Femur (tissue), 1 donor: ENCODE data around the gene CCL22.
"Not testable (repeated sequence)": the region's sequence is repeated elsewhere in the genome, so short reads cannot be mapped to it uniquely, and the experiment has no call there.

Experiments used
- DNase-seq: peaks from one replicate; pipeline ENCODE4 v3.0.0-alpha.2; 2017

CCL22 gene

GRCh38 chr16:57358527-57359095 lies at the start of gene CCL22:
TSS of gene CCL22 (plus strand) at chr16:57358783. CDS start at chr16:57358817, 34 bp downstream.
- DNase-seq = no peak

DNA sequence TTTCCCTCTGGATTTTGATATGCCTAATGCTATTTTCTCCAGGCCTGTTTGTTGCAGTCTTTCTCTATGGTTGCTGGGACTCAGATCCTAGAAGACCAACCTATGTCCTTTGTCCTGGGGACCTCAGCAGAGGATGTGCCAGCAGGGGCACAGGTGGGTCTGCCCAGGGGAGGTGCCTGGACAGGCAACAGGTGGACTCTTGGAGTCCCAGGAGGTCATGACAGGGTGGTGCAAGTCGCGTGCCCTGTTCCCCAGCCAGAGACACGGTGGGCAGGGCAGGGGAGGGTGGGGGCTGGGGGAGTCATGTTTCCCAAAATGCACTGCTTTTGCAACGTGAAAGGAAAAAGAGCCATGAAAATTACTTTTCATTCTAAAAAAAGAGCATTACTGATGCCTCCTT lies 47.8 kb upstream of the CCL22 start:
- no peak for DNase-seq

DNA sequence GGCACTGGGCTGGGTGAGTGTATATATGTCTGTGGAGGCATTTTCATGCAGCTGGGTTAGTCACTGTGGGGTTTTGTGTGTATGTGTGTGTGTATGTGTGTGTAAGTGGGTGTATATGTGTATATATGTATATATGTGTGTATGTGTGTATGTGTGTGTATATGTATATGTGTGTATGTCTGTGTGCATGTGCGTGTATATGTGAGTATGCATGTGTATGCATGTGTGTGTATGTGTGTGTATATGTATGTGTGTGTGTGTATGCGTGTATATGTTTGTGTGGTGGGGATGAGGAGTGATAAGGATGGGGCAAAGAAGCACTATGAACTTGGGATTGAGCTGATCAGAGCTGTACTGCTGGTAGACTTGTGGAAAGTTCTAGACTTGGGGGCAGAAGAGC lies 45.1 kb upstream of the CCL22 start:
- DNase-seq = no peak

DNA sequence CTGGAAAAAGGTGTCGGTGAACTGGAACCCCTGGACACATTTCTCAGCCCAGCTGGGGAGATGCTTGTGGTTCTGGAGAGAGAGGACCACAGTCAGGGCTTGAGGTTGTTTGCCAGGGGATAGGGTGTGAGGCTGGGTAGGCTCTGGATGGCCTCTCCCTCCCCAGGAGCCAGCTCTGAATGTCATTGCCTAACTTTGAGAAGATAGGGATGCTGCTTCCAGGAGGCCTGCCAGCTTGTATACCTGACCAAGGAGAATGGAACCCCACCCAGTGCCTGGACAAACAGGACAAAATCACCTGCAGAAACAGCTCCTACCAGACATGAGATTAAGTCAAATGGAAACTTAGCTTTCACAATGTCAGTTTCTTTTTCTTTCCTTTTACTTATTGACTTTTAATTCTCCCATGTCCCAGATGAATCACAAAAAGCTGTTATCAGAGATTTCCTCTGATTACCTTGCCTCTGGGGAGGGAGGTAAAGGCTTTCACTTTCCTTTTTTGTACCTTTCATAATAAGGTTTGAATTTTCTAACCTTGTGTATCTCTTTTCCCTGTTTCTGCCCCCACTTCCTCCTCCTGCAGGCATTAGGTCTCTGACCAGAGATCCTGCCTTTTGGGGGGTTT lies 44.3 kb upstream of the CCL22 start:
- DNase-seq = no peak

GRCh38 chr16:57315416-57315815 lies 43.2 kb upstream of the CCL22 start:
- no peak for DNase-seq

DNA sequence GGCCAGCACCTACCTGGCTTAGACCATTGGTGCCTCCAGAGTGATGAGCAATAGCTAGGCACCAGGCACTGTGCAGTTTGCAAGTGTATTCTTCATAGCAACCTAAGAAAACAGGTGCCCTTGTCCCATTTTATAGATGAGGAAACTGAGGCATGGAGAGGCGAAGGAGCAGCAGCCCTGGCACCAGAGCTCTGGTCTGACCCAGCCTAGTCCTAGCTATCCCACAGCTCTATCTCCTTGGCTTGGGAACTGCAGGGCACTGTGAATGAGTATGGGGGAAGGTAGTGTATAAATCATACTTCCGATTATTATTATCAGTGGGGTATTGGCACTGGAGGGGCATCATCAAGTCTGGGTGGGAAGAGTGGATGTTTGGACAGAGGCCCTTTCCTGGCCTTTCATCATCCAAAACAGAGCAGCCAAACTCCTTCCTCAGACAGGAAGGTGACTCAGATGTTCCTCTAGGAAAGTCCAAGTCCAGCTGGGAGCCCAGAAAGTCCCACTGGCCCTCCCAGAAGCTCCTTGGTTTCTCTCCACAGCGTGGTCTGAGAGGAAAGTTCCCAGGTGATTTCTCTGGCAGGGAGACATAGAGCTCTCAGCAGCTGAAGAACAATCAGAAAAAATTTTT lies 42.1 kb upstream of the CCL22 start:
- DNase-seq = peak; percentile 59

DNA sequence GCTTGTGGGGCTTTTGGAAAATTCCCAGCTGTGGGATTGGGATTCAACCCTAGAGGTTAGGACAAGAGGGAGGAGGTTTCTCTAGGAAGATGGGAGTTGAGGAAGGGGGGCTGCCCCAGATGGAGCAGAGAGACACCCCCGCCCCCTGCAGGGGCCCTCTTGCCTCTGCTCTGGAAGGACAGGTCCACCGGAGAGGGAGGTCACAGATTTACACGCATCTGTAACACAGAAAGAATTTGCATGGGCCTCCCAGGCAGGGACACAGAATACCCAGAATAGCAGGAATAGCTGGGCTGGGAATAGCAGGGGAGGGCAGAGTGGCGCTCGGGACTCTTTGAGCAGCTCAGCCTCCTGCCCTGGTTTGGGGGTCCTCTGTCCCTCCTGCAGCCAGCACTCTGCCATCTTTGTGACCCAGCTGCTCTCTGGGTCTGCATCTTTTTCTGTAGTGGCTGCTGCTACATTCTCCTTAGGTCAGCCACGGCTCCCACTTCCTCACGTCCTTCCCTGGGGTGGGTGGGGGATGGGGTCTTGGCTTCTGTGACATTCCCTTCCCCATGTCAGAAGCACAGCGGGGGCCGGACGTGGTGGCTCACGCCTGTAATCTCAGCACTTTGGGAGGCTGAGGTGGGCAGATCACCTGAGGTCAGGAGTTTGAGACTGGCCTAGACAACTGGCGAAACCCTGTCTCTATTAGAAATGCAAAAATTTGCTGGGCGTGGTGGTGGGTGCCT lies 40.2 kb upstream of the CCL22 start:
- DNase-seq = no peak

- no peak for DNase-seq
Observed at GRCh38 chr16:57319646-57320045, 38.9 kb upstream of the CCL22 start.

- DNase-seq = no peak
Observed at GRCh38 chr16:57324749-57325148, 33.8 kb upstream of the CCL22 start.

DNA sequence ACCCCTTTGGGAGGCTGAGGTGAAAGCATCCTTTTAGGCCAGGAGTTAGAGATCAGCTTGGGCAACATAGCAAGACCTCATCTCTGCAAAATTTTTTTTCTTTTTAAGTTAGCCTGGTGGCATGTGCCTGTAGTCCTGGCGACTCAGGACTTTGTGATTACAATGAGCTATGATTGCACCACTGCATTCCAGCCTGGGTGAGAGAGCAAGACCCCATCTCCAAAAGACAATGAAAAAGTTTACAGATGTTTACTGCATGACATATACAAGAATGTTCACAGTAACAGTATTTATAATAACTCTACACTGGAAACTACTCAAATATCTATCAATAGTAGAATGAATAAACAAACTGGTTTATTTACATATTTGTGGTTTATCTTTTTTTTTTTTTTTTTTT lies 33.1 kb upstream of the CCL22 start:
- no peak for DNase-seq

DNA sequence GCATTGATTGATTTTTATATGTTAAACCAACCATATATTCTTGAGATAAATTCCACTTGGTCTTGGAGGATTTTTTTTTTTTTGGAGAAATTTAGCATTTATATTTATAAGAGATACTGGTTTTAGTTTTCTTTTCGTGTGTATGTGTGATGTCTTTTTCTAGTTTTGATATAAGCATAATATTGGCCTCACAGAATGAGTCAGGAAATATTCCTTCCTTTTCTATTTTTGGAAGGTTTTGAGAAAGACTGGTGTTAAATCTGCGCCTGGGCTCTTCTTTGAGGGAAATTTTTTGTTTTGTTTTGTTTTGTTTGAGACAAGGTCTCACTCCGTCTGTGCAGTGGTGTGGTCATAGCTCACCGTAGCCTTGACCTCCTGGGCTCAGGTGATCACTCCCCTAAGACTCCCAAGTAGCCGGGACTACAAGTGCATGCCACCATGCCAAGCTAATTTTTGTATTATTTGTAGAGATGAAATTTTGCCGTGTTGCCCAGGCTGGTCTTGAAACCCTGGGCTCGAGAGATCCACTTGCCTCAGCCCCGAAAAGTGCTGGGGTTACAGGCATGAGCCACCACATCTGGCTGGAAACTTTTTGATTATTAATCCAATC lies 28.8 kb upstream of the CCL22 start:
- DNase-seq = no peak

DNA sequence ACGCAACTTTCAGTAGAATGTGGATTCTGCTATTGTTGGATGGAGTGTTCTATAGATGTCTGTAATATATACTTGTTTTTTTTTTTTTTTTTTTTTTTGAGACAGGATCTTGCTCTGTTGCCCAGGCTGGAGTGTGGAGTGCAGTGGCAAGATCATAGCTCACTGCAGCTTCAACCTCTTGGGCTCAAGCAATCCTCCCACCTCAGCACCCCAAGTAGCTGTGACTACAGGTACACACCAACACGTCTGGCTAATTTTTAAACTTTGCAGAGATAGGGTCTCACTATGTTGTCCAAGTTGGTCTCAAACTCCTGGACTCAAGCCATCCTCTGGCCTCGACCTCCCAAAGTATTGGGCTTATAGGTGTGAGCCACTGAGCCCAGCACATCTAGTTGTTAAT lies 27.2 kb upstream of the CCL22 start:
- no peak for DNase-seq

DNA sequence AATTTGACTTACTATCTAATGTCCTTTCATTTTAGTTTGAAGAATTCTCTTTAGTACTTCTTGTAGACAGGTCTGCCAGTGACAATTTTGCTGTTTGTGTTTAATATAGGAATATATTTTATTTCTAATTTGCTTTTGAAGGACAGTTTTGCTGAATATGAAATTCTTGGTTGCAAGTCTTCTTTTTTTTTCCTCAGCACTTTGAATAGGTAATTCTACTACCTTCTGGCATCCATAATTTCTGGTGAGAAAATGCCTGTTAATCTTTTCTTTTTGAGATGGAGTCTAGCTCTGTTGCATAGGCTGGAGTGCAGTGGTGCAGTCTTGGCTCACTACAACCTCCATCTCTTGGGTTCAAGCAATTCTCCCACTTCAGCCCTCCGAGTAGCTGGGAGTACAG lies 25.2 kb upstream of the CCL22 start:
- no peak for DNase-seq

DNA sequence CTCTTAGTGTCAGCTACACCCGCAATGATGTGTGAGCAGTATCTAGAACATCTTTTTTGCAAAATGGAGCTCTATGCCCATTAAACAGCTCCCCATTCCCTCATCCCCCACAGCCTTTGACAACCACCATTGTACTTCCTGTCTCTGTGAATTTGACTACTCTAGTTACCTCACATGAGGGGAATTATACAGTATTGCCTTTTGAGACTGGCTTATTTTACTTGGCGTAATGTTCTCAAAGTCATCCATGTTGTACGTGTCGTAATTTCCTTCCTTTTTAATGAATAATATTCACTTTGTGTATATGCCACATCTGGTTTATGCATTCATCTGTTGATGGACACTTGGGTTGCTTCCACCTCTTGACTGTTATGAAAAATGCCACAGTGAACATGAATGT lies 23.2 kb upstream of the CCL22 start:
- DNase-seq = no peak

- DNase-seq = no peak
Observed at GRCh38 chr16:57341062-57341440, 17.5 kb upstream of the CCL22 start.

DNA sequence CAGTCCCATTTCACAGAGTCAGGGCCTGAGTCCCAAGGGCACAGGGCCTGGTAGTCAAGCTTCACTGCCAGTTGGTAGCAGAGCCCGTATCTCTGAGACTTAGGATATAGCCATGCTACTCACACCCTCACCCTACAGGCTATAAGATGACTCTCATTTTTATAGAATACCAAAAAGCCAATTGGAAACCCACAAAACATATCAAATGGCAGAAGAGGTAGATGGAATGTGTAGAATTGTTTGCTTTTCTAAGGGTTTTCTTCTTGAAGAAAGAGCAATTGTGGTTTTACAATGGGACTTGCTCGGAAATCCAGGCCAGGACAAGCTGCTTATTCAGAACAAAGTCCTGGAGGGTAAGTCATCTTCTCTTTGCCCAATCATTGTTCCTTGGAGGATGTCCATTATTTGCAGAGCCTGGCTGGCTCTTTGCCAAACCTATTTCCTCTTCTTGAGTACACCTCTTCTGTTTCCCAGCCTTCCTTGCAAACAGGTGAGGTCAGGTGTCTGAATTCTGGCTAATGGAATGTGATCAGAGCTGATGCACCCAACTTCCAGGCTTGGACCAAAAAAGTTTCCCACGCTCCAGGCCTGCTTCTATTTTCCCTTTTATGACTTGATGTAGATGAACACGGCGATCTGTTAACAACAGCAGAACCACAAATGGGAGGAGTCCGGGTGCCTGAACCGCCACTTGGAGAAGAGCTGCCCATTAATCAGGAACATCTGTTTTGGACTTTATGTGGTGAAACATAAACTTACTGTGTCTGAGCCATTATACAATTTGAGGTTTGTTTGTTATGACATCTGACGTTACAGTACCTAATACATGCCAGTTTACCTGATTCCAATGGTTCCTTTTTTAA lies 16.9 kb upstream of the CCL22 start:
- peak; percentile 55 for DNase-seq

- not testable (repeated sequence) for DNase-seq
Observed at GRCh38 chr16:57342606-57343005, 16.0 kb upstream of the CCL22 start.

GRCh38 chr16:57343221-57343620 lies 15.4 kb upstream of the CCL22 start:
- DNase-seq = no peak

DNA sequence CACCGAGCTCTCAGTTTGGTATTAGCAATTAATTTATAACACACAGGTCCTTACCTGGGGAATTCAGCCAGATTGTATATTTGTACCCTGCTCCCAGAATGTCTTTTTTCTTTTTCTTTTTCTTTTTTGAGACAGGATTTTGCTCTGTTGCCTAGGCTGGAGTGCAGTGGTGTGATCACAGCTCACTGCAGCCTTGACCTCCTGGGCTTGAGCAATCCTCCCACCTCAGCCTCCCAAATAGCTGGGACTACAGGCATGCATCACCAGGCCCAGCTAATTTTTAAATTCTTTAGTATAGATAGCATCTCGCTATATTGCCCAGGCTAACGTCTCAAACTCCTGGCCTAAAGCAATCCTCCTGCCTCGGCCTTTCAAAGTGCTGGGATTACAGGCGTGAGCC lies 14.5 kb upstream of the CCL22 start:
- DNase-seq = not testable (repeated sequence)

- DNase-seq = no peak
Observed at GRCh38 chr16:57345021-57345420, 13.6 kb upstream of the CCL22 start.

DNA sequence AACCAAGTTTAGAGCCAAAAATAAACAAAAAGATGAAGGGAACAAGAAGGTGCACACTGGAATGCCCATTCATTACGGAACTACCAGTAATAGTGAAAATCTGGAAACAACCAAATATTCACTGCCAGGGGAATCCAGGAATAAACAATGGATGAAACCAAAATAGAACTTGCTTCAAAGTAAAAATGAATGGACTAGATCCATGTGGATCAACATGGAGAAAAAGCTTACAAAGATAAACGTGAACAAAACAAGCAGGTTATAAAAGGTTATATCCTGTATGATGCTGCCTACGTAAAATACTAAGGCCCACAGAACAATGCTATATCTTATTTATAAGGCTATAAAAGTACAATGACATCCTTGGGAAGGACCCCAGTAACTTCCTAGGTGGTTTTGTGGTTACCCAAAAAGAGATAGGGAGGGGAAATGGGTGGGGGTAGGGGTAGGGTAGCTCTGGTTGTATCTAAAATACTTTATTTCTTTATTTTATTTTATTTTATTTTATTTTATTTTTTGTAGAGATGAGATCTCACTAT lies 12.8 kb upstream of the CCL22 start:
- no peak for DNase-seq

- DNase-seq = no peak
Observed at GRCh38 chr16:57347858-57348257, 10.7 kb upstream of the CCL22 start.
